Measurements from ENCODE around the gene ARID3A.

- TF ChIP-seq, protein P1, sequence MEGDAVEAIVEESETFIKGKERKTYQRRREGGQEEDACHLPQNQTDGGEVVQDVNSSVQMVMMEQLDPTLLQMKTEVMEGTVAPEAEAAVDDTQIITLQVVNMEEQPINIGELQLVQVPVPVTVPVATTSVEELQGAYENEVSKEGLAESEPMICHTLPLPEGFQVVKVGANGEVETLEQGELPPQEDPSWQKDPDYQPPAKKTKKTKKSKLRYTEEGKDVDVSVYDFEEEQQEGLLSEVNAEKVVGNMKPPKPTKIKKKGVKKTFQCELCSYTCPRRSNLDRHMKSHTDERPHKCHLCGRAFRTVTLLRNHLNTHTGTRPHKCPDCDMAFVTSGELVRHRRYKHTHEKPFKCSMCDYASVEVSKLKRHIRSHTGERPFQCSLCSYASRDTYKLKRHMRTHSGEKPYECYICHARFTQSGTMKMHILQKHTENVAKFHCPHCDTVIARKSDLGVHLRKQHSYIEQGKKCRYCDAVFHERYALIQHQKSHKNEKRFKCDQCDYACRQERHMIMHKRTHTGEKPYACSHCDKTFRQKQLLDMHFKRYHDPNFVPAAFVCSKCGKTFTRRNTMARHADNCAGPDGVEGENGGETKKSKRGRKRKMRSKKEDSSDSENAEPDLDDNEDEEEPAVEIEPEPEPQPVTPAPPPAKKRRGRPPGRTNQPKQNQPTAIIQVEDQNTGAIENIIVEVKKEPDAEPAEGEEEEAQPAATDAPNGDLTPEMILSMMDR (IDR thresholded peaks at IDR 0.05) = no peak
- TF ChIP-seq POLR2A (IDR thresholded peaks at IDR 0.05) = no peak
Measured at GRCh38 chr19:976476-976875, 50.6 kb downstream of the ARID3A start.
